HepG2 (cell line): Measurements from ENCODE around the gene CADPS2. TPM values are rescaled to one million over a fixed set of nuclear protein-coding genes. Genes with fewer than 3 reads are reported as not detected.

Experiments used
- FOSL1 ChIP-seq: sonication (generic); formaldehyde crosslinking; IDR thresholded peaks from 2 replicates; pipeline ENCODE4 v1.9.0; 2021; ENCODE audit warnings: missing genetic modification reagents, borderline replicate concordance
- GATAD1 ChIP-seq: IDR thresholded peaks from 2 replicates; pipeline ENCODE4 v1.6.1; 2016; ENCODE audit warnings: missing genetic modification reagents, missing compliant biosample characterization
- HOXD1 ChIP-seq: sonication (generic); formaldehyde crosslinking; IDR thresholded peaks from 2 replicates; pipeline ENCODE4 v1.5.0; 2020; ENCODE audit warnings: missing genetic modification reagents
- MEIS2 ChIP-seq: sonication (generic); formaldehyde crosslinking; IDR thresholded peaks from 2 replicates; pipeline ENCODE4 v1.9.0; 2021; ENCODE audit warnings: mild to moderate bottlenecking, missing genetic modification reagents
- MYC ChIP-seq: sonication (generic); formaldehyde crosslinking; IDR thresholded peaks from 2 replicates; pipeline ENCODE4 v1.9.0; 2021; ENCODE audit warnings: missing genetic modification reagents, borderline replicate concordance
- NCOR1 ChIP-seq: fragments of 200-600 bp; sonication (generic); IDR thresholded peaks from 2 replicates; pipeline ENCODE4 v1.7.0; 2017; ENCODE audit warnings: antibody characterized with exemption, low read length, borderline replicate concordance
- NR2F1 ChIP-seq, 2 experiments: fragments of 450-650 bp in 1 of 2; formaldehyde crosslinking in 1 of 2; IDR thresholded peaks; 2 replicates each; pipeline versions ENCODE4 v1.5.0 to v1.6.1; 2016 to 2020; ENCODE audit warnings: mild to moderate bottlenecking in 1 of 2, missing compliant biosample characterization in 1 of 2, missing genetic modification reagents in 1 of 2, moderate library complexity in 1 of 2
- POGZ ChIP-seq: sonication (generic); formaldehyde crosslinking; IDR thresholded peaks from 2 replicates; pipeline ENCODE4 v1.4.0; 2020; ENCODE audit warnings: mild to moderate bottlenecking, missing genetic modification reagents
- POLR2A ChIP-seq, 2 experiments: IDR thresholded peaks; 2 replicates each; pipeline ENCODE4 v1.6.1; 2011; ENCODE audit warnings: low read depth in 2 of 2, low read length in 2 of 2, mild to moderate bottlenecking in 1 of 2, moderate library complexity in 1 of 2; ENCODE audit not compliant: insufficient read depth in 1 of 2
- RCOR2 ChIP-seq: IDR thresholded peaks from 2 replicates; pipeline ENCODE4 v1.6.1; 2016; ENCODE audit warnings: missing biosample characterization, missing genetic modification reagents
- SOX13 ChIP-seq, 3 experiments: fragments of 450-650 bp in 1 of 3; sonication (generic) in 1 of 3; formaldehyde crosslinking in 1 of 3; IDR thresholded peaks in 2 of 3; conservative IDR thresholded peaks in 1 of 3; 2 replicates each; pipeline versions ENCODE4 v1.5.0 to v1.6.1; 2016 to 2020; ENCODE audit warnings: antibody characterized with exemption in 1 of 3, mild to moderate bottlenecking in 1 of 3, missing compliant biosample characterization in 1 of 3, missing genetic modification reagents in 1 of 3, moderate library complexity in 1 of 3
- ZFY ChIP-seq: sonication (generic); formaldehyde crosslinking; IDR thresholded peaks from 2 replicates; pipeline ENCODE4 v1.4.0; 2020; ENCODE audit warnings: missing genetic modification reagents
- ZNF124 ChIP-seq: sonication (generic); formaldehyde crosslinking; IDR thresholded peaks from 2 replicates; pipeline ENCODE4 v1.4.0; 2020; ENCODE audit warnings: missing genetic modification reagents
- ZNF264 ChIP-seq: sonication (generic); formaldehyde crosslinking; IDR thresholded peaks from 2 replicates; pipeline ENCODE4 v1.4.0; 2020; ENCODE audit warnings: missing genetic modification reagents
- polyA plus RNA-seq, 8 experiments: library from polyadenylated mRNA; depleted of rRNA in 3 of 8; stranded (reverse) in 7 of 8; unstranded in 1 of 8; fragments of >200 nt; fragmentation: Illumina TruSeq in 4 of 8; extraction: Trizol in 4 of 8; gene quantifications; 2 replicates each; pipeline versions ENCODE4 v1.2.1 to v1.2.3, GENCODE V29; 2011 to 2016; ENCODE audit warnings: low read depth in 4 of 8, missing spikeins in 1 of 8, mixed read lengths in 1 of 8; ENCODE audit not compliant: insufficient read depth in 1 of 8
- total RNA-seq, 5 experiments: library from RNA; depleted of rRNA; stranded (reverse); fragments of >200 nt; fragmentation: Illumina TruSeq; extraction: Trizol; gene quantifications; 2 replicates each; pipeline ENCODE4 v1.2.3, GENCODE V29; 2016; ENCODE audit warnings: low read depth in 1 of 5
- TF ChIP-seq, protein P1 (sequence below): IDR thresholded peaks from 2 replicates; pipeline ENCODE4 v1.6.1; 2012; ENCODE audit warnings: low read depth, low read length, improper control_type of control experiment
- TF ChIP-seq, protein P2 (sequence below): sonication (generic); formaldehyde crosslinking; IDR thresholded peaks from 2 replicates; pipeline ENCODE4 v1.8.0; 2022; ENCODE audit warnings: mild to moderate bottlenecking, missing genetic modification reagents, borderline replicate concordance
- TF ChIP-seq, protein P3 (sequence below): sonication (generic); formaldehyde crosslinking; IDR thresholded peaks from 2 replicates; pipeline ENCODE4 v1.5.0; 2020; ENCODE audit warnings: missing genetic modification reagents
- TF ChIP-seq, protein P4 (sequence below): sonication (generic); formaldehyde crosslinking; IDR thresholded peaks from 2 replicates; pipeline ENCODE4 v1.4.0; 2020; ENCODE audit warnings: missing genetic modification reagents
- TF ChIP-seq, protein P5 (sequence below): IDR thresholded peaks from 2 replicates; pipeline ENCODE4 v1.6.1; 2016; ENCODE audit warnings: missing genetic modification reagents, missing compliant biosample characterization
- TF ChIP-seq, protein P6 (sequence below): sonication (generic); formaldehyde crosslinking; IDR thresholded peaks from 2 replicates; pipeline ENCODE4 v1.8.0; 2022; ENCODE audit warnings: missing genetic modification reagents, mild to moderate bottlenecking, inconsistent platforms, borderline replicate concordance

Gene CADPS2
- total and polyA plus RNA-seq, 2 of the 13 experiments (the other 11 are each of a cell fraction or from before 2014, with no cell fraction given), result 17.6 to 43.8 TPM

DNA sequence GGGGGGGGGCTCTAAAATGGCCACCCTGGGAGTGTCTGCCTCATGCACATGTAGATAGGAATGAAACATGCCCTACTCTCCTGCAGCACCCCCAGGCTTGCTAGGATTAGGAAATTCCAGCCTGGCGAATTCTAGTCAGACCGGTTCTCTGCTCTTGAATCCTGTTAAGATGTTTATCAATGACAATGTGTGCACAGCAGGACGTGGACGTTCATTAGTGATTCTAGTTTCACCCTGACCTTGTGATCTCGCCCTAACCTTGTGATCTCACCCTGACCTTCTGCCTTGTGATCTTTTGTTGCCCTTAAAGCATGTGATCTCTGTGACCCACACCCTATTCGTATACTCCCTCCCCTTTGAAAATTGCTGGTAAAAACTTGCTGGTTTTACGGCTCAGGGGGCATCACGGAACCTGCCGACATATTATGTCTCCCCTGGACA is 207.0 kb downstream of the CADPS2 start (continued):
- TF ChIP-seq, protein P1, sequence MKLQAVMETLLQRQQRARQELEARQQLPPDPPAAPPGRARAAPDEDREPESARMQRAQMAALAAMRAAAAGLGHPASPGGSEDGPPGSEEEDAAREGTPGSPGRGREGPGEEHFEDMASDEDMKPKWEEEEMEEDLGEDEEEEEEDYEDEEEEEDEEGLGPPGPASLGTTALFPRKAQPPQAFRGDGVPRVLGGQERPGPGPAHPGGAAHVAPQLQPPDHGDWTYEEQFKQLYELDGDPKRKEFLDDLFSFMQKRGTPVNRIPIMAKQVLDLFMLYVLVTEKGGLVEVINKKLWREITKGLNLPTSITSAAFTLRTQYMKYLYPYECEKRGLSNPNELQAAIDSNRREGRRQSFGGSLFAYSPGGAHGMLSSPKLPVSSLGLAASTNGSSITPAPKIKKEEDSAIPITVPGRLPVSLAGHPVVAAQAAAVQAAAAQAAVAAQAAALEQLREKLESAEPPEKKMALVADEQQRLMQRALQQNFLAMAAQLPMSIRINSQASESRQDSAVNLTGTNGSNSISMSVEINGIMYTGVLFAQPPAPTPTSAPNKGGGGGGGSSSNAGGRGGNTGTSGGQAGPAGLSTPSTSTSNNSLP, result peak; percentile 34; the same call in 1 of the 2 replicates
- TF ChIP-seq MYC (CRISPR knock-in tag) (peak; percentile 51; the same call in 1 of the 2 replicates), MEIS2 (peak; percentile 76; the same call in 1 of the 2 replicates), POLR2A (IDR thresholded peaks at IDR 0.05; ENCODE audit: insufficient read depth in 1 of 2, low read depth in 2 of 2, low read length in 2 of 2) (peak in 1 of 2 experiments; percentile 44; a peak in 1 of 4 replicates), NR2F1 (CRISPR knock-in tag; IDR thresholded peaks at IDR 0.05) (peak; percentile 100), ZNF124 (CRISPR knock-in tag) (0 out of 2 replicates have a peak, but pooled peaks have one; percentile 41), RCOR2 (CRISPR knock-in tag) (0 out of 2 replicates have a peak, but pooled peaks have one; percentile 49), ZNF264 (peak; percentile 45; the same call in 1 of the 2 replicates), SOX13 (IDR thresholded peaks at IDR 0.05) (peak; percentile 79), SOX13 (CRISPR knock-in tag; conservative IDR thresholded peaks at IDR 0.05 in 1 of 2, IDR thresholded peaks at IDR 0.05 in 1 of 2) (peak in 1 of 2 experiments; percentile 94; a peak in 2 of 4 replicates), GATAD1 (CRISPR knock-in tag) (peak; percentile 38; the same call in 1 of the 2 replicates), ZFY (0 out of 2 replicates have a peak, but pooled peaks have one; percentile 29), POGZ (peak; percentile 96), FOSL1 (CRISPR knock-in tag) (peak; percentile 21; the same call in 1 of the 2 replicates), HOXD1 (0 out of 2 replicates have a peak, but pooled peaks have one; percentile 62), NCOR1 (peak; percentile 38; the same call in 1 of the 2 replicates)
- TF ChIP-seq, protein P2, sequence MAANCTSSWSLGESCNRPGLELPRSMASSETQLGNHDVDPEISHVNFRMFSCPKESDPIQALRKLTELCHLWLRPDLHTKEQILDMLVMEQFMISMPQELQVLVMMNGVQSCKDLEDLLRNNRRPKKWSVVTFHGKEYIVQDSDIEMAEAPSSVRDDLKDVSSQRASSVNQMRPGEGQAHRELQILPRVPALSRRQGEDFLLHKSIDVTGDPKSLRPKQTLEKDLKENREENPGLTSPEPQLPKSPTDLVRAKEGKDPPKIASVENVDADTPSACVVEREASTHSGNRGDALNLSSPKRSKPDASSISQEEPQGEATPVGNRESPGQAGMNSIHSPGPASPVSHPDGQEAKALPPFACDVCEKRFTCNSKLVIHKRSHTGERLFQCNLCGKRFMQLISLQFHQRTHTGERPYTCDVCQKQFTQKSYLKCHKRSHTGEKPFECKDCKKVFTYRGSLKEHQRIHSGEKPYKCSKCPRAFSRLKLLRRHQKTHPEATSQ (CRISPR knock-in tag), result peak; percentile 74; the same call in 1 of the 2 replicates
- TF ChIP-seq, protein P3, sequence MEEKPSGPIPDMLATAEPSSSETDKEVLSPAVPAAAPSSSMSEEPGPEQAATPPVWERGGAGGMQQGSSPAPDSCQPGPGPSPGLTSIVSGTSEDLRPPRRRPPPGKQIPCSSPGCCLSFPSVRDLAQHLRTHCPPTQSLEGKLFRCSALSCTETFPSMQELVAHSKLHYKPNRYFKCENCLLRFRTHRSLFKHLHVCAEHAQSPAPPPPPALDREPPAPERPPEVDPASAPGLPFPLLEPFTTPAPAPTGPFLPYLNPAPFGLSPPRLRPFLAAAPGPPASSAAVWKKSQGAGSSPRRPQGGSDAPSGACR (CRISPR knock-in tag), result peak; percentile 66; the same call in 1 of the 2 replicates
- TF ChIP-seq, protein P4, sequence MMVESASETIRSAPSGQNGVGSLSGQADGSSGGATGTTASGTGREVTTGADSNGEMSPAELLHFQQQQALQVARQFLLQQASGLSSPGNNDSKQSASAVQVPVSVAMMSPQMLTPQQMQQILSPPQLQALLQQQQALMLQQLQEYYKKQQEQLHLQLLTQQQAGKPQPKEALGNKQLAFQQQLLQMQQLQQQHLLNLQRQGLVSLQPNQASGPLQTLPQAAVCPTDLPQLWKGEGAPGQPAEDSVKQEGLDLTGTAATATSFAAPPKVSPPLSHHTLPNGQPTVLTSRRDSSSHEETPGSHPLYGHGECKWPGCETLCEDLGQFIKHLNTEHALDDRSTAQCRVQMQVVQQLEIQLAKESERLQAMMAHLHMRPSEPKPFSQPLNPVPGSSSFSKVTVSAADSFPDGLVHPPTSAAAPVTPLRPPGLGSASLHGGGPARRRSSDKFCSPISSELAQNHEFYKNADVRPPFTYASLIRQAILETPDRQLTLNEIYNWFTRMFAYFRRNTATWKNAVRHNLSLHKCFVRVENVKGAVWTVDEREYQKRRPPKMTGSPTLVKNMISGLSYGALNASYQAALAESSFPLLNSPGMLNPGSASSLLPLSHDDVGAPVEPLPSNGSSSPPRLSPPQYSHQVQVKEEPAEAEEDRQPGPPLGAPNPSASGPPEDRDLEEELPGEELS (CRISPR knock-in tag), result peak; percentile 95
- TF ChIP-seq, protein P5, sequence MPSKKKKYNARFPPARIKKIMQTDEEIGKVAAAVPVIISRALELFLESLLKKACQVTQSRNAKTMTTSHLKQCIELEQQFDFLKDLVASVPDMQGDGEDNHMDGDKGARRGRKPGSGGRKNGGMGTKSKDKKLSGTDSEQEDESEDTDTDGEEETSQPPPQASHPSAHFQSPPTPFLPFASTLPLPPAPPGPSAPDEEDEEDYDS (CRISPR knock-in tag), result peak; percentile 51; the same call in 1 of the 2 replicates
- TF ChIP-seq, protein P6, sequence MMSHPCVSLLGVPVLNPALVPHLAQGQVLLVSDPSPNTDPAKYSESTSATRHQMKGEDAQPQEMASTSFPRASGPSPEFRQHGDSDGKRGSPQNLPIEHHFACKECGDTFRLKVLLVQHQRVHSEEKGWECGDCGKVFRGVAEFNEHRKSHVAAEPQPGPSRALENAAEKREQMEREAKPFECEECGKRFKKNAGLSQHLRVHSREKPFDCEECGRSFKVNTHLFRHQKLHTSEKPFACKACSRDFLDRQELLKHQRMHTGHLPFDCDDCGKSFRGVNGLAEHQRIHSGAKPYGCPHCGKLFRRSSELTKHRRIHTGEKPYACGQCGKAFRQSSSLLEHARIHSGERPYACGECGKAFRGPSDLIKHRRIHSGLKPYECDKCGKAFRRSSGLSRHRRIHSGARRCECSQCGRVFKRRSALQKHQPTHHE, result 0 out of 2 replicates have a peak, but pooled peaks have one; percentile 55
